Cardiac muscle cell (in vitro differentiated cells and primary cell): Measurements from ENCODE around the gene ASB4. TPM values are rescaled to one million over a fixed set of nuclear protein-coding genes. Genes with fewer than 3 reads are reported as not detected.

Experiments
- DNase-seq, 2 donors: peaks; one replicate each; pipeline versions ENCODE4 v3.0.0 to v3.0.0-alpha.2; 2010 to 2017; ENCODE audit warnings: low read depth in 1 of 2, low spot score in 1 of 2
- H3K27ac ChIP-seq: fragments of 200-600 bp; sonication (generic); 2 replicates; pipeline ENCODE4 v1.5.1; 2016
- H3K27me3 ChIP-seq: fragments of 200-600 bp; sonication (generic); 2 replicates; pipeline ENCODE4 v1.6.0; 2016; ENCODE audit warnings: control low read depth
- H3K36me3 ChIP-seq: fragments of 200-600 bp; sonication (generic); 2 replicates; pipeline ENCODE4 v1.5.1; 2016; ENCODE audit warnings: control low read depth
- H3K4me1 ChIP-seq: fragments of 200-600 bp; sonication (generic); 2 replicates; pipeline ENCODE4 v1.8.1; 2017; ENCODE audit warnings: low read depth, mild to moderate bottlenecking, mixed run types
- H3K4me3 ChIP-seq: fragments of 200-600 bp; sonication (generic); 2 replicates; pipeline ENCODE4 v1.5.1; 2016; ENCODE audit warnings: mild to moderate bottlenecking
- H3K9me3 ChIP-seq: fragments of 200-600 bp; sonication (generic); 2 replicates; pipeline ENCODE4 v1.5.1; 2017; ENCODE audit warnings: low read depth, mild to moderate bottlenecking, control low read depth
- polyA plus RNA-seq: library from polyadenylated mRNA; unstranded; fragments of >200 nt; fragmentation: Nextera tagmentation; extraction: Ambion mirVana; gene quantifications from 2 replicates; pipeline ENCODE4 v1.2.1, GENCODE V29; 2016
- total RNA-seq: library from RNA; depleted of rRNA; stranded (reverse); fragments of >200 nt; gene quantifications from 2 replicates; pipeline ENCODE4 v1.2.3, GENCODE V29; 2016
- TF ChIP-seq, protein P1 (sequence below): IDR thresholded peaks from 2 replicates; pipeline ENCODE4 v1.5.1; 2012; ENCODE audit warnings: low read depth, mild to moderate bottlenecking, low read length

ASB4 gene
- total and polyA plus RNA-seq, 2 experiments from 2014 or later, result 0.13 TPM; not detected in 1

DNA sequence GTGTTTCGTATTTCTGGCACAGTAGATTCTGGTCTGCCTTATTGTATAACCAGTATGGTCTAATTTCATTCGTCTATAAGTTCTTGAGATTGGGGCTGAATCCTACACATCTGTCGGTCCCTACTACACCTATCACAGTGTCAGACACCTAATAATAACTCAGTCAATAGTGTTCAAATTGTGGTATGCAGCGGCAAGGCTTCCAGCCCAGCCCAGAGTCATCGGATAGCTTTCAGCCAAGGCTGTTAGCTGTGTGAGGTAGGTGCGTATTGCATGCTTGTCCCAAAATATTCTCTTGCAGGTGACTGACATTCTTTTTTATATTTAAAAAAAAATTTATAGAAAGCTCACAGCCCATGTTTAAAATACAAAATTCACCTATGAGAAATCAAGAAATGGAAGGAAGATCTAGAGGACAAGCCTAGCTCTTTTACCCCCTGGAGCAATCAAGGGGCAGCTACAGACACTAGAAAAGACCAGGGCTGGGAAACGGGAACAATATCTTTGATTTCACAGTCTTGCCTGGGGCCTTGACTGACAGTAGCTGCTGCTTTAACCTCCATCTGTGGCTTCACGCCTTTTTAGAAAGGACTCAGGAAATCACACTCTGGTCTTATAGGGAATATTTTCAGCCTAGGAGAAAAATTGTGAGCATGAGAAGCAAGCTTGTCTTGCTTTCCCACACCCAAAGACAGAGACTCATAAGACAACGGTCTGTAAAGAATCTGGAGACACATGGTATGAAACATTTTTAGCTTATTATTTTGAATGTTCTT is 9.5 kb upstream of the ASB4 start:
- H3K9me3 ChIP-seq, result no peaks in the 10 kb centered on the region
- no peaks in the 10 kb centered on the region for H3K36me3 ChIP-seq
- no peak overlapping the region for H3K4me3 ChIP-seq
- peaks cover 7% of the 10 kb centered on the region for H3K4me1 ChIP-seq
- TF ChIP-seq, protein P1, sequence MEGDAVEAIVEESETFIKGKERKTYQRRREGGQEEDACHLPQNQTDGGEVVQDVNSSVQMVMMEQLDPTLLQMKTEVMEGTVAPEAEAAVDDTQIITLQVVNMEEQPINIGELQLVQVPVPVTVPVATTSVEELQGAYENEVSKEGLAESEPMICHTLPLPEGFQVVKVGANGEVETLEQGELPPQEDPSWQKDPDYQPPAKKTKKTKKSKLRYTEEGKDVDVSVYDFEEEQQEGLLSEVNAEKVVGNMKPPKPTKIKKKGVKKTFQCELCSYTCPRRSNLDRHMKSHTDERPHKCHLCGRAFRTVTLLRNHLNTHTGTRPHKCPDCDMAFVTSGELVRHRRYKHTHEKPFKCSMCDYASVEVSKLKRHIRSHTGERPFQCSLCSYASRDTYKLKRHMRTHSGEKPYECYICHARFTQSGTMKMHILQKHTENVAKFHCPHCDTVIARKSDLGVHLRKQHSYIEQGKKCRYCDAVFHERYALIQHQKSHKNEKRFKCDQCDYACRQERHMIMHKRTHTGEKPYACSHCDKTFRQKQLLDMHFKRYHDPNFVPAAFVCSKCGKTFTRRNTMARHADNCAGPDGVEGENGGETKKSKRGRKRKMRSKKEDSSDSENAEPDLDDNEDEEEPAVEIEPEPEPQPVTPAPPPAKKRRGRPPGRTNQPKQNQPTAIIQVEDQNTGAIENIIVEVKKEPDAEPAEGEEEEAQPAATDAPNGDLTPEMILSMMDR, result no peak
- H3K27ac ChIP-seq, result no peak overlapping the region
- no peaks in the 10 kb centered on the region for H3K27me3 ChIP-seq
- DNase-seq, result peak in 1 of 2 donors; percentile 12

DNA sequence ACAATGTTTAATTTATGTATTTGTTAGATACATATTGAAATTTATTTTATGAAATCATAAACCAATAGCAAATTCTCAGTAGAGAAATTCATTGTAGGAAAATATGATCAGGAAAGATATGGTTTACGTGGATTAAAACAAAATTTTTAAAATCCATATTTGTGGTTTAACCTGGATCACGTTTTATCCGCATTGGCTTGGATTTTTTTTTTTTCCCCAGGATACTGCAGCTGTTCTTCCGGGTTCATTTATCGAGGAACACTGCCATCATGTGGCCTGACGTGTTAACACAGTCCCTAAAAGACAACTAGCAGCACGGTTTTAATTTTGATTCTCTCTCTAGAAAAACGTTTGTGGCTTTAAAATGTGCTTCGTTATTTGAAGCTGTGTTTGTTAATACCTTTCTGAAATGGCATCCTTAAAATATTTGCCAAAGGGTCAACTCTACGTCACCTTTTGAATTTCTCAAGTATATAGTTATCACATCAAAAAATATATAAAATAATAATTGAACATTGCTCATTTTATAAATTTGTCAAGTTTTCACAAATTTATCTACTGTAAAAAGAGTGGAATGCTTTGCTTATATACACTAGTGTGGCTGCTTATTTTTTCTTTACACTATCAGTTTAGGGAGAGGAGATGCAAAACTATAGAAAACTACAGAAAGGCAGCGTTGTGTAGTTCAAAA is 8.7 kb upstream of the ASB4 start:
- no peak overlapping the region for H3K4me3 ChIP-seq
- TF ChIP-seq, protein P1, result peak; percentile 73
- DNase-seq, result peak; percentile 79 to 85
- no peaks in the 10 kb centered on the region for H3K27me3 ChIP-seq
- H3K4me1 ChIP-seq, result peaks cover 7% of the 10 kb centered on the region
- no peaks in the 10 kb centered on the region for H3K9me3 ChIP-seq
- H3K27ac ChIP-seq, result no peak overlapping the region
- H3K36me3 ChIP-seq, result no peaks in the 10 kb centered on the region

GRCh38 chr7:95478272-95479037 is 7.3 kb upstream of the ASB4 start:
- TF ChIP-seq, protein P1, result peak; percentile 73
- H3K27me3 ChIP-seq, result no peaks in the 10 kb centered on the region
- H3K4me3 ChIP-seq, result no peak overlapping the region
- H3K4me1 ChIP-seq, result peaks cover 7% of the 10 kb centered on the region
- peak; percentile 27 to 80 for DNase-seq
- no peaks in the 10 kb centered on the region for H3K36me3 ChIP-seq
- no peak overlapping the region for H3K27ac ChIP-seq
- H3K9me3 ChIP-seq, result no peaks in the 10 kb centered on the region

DNA sequence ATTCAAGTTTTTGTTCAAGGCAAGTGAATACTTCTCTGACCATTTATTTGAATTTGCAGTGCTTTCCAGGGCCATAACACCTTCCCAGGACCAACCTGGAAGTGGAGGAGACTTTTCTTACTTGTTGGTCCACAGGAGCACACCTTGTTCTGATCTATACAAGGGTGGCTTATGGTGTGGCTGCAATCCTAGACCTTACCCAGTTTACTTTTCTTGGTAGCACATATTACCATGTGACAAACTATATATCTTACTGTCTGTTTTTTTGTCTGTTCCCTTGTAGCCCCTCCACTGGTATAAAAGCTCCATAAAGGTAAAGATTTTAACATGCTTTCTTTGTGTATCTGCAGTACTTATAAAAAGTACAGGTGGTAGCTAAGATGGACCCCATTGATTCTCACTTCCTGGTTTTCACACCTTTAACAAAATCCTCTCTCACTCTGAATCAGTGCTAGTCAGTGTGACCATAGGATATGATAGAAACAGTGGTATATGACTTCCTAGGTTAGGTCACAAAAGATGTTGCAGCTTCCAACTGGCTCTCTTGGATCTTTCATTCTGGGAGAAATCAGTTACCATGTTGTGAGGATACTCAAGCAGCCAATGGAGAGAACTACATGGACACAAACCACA is 5.6 kb upstream of the ASB4 start:
- Histone ChIP-seq H3K27ac (no peak overlapping the region), H3K4me1 (peaks cover 7% of the 10 kb centered on the region), H3K27me3 (no peaks in the 10 kb centered on the region), H3K36me3 (no peaks in the 10 kb centered on the region), H3K4me3 (no peak overlapping the region), H3K9me3 (no peaks in the 10 kb centered on the region)
- no peak for DNase-seq
- TF ChIP-seq, protein P1, result no peak
